ENCODE measurements around the gene FAM20C.

FAM20C gene

DNA sequence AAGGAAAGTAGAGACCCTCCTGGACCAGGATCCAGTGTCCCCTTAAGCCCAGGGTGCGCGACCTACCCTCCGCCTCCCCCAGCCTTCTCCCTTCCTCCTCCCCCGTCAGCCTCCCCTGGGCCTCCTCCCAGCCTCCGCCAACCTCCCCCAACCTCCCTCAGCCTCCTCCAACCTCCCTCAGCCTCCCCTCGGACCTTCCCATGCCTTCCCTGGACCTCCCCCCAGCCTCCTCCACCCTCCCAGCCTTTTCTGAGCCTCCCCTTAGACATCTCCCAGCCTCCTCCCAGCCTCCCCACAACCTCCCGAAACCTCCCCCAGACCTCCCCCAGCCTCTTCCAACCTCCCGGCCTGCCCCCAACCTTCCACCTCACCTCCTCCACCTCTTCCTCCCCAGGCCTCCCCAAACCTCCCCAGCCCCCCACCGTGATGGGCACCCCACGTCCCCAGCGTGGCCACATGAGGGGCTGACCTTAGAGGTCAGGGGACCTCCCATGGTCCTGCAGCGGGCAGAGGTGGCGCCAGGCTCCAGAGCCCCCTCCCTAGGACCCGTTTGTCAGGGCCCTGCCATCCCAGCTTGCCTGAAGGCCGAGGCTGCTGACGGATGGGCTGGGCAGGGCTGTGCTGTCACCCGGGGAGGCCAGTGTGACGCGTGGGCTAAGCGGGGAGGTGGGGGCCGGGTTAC is 18.8 kb downstream of the FAM20C start:
- DNase-seq: no peak

GRCh38 chr7:211715-212058 is 19.3 kb downstream of the FAM20C start:
- no peak for DNase-seq

DNA sequence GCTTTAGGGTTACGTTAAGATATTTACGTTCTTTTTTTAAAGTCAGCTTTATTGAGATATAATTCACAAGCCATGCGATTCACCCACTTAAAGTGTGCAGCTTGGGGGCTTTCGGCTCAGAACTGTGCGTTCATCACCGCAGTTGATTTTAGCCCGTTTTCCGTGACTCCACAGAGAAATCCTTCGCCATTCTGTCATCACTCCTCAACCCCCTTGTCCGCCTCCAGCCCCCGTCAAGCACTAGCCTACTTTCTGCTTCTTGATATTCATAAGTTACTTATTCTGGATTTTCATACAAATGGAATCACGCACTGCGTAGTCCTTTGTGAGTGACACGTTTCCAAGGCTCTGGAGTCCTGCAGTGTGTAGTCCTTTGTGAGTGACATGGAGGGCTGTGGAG is 20.4 kb downstream of the FAM20C start:
- no peak for DNase-seq

DNA sequence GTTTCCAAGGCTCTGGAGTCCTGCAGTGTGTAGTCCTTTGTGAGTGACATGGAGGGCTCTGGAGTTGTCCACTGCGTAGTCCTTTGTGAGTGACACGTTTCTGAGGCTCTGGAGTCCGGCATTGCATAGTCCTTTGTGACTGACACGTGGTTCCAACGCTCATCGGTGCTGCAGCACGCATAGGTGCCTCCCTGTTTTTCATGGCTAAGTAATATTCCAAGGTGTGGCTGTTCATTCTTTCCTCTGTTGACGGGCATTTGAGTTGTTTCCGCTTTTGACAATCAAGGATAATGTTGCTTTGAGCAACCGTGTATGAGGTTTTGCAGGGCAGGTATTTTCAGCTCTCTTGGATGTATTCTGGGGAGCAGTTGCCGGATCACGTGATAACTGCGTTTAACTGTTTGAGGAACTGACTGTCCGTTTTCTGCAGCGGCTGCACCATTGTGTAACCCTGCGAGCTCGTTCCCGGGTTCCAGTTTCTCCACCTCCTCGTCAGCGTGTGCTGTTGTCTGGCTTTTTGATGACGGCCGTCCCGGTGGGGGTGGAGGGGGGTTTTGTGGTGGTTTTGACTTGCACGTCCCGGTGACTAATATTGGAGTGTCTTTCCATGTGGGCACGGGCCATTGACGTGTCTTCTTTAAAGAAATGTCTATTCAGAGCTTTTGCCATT is 21.1 kb downstream of the FAM20C start:
- no peak for DNase-seq

DNA sequence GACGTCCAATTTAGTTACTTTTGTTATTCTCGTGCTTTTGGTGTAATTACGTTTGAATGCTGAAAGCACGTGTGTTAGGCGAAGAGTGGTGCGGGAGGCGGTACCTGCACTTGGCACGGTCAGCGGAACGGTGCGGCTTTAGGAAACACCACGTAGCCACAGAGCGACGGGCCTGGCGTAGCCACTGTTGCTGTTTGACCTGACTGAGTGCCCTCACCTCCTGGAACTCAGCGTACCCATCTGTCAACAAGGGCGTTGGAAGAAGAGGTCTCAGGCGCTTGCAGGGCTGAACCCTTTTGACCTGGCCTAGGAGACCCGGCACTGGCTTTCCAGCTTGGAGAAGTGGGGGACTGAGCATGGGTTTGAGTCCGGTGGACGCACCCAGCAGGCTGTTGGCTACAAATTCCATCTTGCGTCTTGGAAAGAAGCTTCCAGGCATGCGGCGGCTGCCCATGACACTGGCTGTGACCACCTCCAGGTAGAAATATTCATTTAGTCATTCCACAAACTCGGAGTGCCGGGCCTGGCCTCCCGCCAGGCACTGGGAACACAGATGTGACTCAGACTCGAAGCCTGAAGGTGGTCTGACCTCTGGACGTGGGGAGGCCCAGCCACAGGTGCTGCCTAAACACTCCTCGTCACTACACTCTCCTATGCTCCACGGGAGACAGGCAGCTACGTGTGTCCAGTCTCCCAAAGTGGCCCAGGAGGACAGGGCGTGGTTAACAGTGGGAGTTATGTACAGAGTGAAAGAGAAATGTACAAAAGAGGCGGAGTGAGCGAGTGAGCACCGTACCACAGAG is 22.2 kb downstream of the FAM20C start:
- no peak for DNase-seq

- no peak for DNase-seq
Observed at GRCh38 chr7:216360-217300, 24.3 kb downstream of the FAM20C start.

GRCh38 chr7:217781-218180 is 25.4 kb downstream of the FAM20C start:
- DNase-seq: no peak

DNA sequence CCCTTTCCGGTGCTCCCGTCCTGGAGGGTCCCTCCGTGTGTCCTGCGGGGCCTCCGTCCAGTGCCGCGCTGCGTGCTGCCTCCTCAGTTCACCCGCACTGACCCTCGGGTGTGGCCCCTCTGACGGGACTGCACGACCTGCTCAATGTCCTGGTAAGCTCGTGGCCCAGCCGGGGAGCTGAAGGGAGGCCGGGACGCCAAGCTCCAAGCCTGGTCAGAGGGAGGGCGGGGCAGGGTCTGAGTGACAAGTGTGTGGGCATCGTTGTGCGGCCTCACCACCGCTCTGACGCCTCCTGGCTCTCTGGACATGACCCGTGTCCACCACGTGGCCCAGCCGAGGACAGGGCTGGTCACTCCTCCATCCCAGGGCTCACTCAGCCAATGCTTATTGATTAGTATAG is 25.9 kb downstream of the FAM20C start:
- DNase-seq: no peak

- no peak for DNase-seq
Observed at GRCh38 chr7:218896-219580, 26.7 kb downstream of the FAM20C start.

GRCh38 chr7:219581-220150 is 27.3 kb downstream of the FAM20C start:
- no peak for DNase-seq

- no peak for DNase-seq
Observed at GRCh38 chr7:220151-220841, 27.9 kb downstream of the FAM20C start.

DNA sequence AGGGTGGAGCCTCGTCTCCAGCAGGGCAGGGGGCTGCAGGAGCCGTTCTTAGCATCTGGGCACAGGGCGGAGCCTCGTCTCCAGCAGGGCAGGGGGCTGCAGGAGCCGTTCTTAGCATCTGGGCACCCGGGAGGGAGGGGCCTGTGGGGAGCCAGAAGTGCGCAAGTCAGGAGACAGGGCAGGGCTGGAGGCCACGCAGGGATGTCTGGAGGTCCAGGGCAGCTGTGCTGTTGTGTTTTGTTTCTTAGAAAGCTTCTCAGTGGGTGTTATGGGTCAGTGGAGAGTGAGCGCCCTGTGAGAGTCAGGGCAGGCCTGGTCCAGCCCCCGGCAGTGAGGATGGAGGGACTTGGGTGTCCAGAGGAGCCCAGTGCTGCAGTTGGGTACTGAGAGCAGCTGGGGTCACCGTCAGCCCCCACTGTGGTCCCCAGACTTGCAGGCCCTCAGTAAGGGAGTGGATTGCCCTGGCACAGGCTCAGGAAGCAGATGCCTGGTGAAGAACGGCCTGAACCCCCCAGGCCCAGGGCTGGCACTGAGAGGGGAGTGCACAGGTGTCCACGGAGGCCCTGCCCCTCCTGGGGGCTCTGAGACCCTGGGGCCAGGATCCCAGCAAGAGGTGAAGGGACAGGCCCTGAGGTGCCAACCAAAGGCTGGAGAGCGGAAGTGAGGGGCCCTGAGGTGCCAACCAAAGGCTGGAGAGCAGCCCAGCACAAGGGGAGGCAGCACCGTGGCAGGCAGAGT is 29.8 kb downstream of the FAM20C start:
- no peak for DNase-seq

GRCh38 chr7:222716-223041 is 30.3 kb downstream of the FAM20C start:
- no peak for DNase-seq

DNA sequence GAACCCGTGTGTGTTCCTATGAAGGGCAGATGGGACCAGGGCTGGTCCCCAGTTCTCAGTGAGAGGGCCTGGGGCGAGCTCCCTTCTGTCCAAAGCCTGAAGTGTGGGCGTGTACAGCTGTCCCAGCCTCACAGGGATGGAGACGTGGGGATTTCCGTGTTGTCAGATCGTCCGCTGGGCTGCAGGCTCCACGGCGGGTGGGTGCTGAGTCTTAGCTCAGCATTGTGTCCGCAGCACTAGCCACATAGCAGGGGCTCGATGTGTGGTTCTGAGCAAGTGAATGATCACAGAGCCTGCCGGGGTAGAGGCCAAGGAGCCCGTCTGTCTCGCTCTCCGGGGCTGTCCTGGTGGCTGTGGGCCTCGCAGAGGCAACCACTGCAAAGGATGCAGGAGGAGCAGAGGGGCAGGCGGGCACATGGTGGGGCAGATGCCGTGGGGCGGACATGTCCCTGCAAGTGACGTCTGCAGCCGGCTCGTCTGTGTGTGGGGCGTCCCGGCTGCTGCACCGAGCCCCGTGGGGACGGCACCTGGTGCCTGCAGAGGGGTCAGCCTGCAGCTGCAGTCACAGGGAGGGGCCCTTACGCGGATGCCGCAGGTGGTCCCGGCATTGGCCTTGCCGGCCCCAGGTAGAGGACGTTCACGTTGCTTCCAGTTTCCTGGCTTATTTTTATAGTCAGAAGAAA is 30.9 kb downstream of the FAM20C start:
- no peak for DNase-seq

- DNase-seq: no peak
Observed at GRCh38 chr7:223861-224260, 31.5 kb downstream of the FAM20C start.

DNA sequence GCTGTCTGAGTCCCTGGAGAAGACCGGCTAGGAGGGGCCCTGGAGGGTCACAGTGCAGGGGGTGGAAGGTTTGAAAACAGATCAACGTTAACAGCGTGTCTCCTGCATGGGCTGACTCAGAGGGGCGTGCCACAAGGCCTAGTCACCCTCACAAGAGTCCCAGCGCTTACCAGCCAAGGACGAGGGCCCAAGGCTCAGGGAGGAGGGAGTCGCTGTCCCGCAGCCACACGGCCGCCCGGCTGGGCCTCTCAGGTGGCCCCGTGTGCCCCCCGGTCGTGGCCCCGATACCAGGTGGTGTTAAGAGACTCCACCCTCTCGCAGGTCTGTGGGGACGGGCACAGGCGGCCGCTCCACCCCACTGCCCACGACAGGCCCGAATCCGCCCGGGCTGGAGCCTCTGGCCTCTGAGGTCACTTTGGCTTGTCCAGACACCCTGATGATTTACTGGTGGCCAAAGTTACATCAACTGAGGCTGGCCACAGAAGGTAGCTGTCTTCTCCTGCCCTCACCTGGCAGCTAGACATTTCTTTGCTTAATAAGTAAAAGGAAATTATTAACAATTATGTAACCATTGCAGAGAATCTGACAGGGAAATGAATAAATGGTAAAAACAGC is 34.0 kb downstream of the FAM20C start:
- DNase-seq: no peak

DNA sequence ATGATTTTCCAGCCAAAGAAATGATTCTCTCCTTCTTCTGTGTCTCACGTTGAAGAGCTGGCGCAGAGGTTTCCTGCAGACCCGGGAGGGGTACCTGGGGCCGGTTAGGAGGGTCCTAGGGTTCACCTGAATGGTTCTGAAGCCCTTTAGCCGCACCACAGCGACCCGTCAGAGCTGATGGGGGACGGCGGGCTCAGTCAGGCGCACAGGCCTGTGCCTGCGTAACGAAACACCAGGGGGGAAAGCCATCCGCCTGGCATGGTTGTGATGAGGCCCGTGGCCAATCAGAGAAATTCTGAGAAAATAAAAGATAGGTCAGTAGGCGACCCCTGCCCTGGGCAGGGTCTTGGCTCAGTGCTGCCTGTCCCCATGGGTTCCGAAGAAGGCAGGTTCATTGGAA is 35.6 kb downstream of the FAM20C start:
- DNase-seq: no peak

- DNase-seq: no peak
Observed at GRCh38 chr7:228610-229009, 36.2 kb downstream of the FAM20C start.

GRCh38 chr7:229184-229964 is 37.0 kb downstream of the FAM20C start:
- DNase-seq: no peak

Data from activated CD4-positive, alpha-beta T cell treated with anti-CD3 and anti-CD28 coated beads, Interleukin-10, Interleukin-2, amounts not matched to agents 100 ng/mL and 50 ng/mL, durations not matched to agents 16 hours and 8 hours (primary cell).